Stimulated activated CD8-positive, alpha-beta memory T cell treated with anti-CD3 and anti-CD28 coated beads, Interleukin-2, amount 100 ng/mL, for 1 hour (primary cell): ENCODE data around the gene AP3S2.
"Not testable (repeated sequence)": the region's sequence is repeated elsewhere in the genome, so short reads cannot be mapped to it uniquely, and the experiment has no call there.

Experiments
- DNase-seq, 2 donors: peaks; one replicate each; pipeline ENCODE4 v3.0.0-alpha.2; 2020; ENCODE audit warnings: low read depth in 2 of 2

The AP3S2 gene

DNA sequence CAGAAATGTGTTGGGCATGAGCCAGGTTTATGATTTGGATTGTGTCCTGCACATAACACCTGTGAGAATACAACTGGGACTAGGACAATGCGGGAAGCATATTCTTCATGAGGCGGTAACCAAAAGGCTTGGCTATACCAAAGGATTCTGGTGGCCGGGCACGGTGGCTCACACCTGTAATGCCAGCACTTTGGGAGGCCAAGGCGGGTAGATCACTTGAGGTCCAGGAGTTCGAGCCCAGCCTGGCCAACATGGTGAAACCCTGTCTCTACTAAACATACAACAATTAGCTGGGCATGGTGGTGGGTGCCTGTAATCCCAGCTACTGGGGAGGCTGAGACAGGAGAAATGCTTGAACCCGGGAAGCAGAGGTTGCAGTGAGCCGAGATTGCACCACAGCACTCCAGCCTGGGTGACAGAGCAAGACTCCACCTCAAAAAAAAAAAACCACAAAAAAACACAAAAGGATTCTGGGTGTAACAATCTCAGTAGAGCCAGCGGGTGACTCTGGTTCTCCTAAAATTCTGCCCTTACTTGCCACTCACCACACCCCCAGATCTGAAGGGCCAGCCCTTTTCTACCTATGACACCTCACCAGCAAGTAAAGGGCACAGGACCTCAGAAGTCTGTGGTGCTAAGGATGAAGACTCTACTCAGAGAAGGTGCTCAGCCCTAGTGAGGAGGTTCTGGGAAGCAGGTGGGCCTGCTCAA, 59.2 kb downstream of the AP3S2 start:
- DNase-seq: not testable (repeated sequence)

DNA sequence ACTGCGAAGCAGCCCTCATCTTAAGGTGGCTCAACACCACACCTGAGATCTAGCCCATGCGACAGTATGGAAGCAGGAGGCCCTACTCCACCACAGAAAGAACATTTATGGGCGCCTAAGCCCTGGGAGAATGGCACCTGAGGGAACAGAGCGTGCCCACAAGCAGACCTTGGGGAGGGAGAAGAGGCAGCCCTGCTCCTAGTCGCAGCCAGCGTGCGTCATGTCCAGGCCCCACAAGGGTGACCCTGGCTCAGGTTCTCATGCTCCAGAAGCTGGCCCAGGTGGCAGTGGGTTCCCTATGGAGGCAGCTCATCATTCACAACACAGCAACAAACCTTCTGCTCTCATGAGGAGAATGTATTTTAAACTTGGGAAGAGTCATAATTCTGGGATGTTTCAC, 59.8 kb downstream of the AP3S2 start:
- no peak for DNase-seq

DNA sequence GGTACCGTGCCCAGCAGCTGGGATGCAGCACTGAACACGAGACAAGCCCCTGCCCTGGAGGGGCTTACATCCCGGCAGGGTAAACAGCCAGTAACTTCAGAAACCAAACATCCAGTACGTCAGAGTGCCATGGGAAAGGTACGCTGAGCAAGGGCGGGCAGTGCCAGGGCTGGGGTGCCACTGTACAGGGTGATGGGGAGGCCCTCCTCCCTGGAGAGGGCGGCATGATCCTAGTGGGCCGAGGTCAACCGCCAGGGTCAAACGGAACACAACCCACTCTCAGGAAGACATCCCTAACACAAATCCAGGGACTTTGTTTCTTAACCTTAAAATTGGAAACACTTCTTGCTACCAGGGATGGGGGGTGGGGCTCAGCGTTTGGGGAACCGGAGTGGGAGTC, 63.2 kb downstream of the AP3S2 start:
- DNase-seq: no peak

DNA sequence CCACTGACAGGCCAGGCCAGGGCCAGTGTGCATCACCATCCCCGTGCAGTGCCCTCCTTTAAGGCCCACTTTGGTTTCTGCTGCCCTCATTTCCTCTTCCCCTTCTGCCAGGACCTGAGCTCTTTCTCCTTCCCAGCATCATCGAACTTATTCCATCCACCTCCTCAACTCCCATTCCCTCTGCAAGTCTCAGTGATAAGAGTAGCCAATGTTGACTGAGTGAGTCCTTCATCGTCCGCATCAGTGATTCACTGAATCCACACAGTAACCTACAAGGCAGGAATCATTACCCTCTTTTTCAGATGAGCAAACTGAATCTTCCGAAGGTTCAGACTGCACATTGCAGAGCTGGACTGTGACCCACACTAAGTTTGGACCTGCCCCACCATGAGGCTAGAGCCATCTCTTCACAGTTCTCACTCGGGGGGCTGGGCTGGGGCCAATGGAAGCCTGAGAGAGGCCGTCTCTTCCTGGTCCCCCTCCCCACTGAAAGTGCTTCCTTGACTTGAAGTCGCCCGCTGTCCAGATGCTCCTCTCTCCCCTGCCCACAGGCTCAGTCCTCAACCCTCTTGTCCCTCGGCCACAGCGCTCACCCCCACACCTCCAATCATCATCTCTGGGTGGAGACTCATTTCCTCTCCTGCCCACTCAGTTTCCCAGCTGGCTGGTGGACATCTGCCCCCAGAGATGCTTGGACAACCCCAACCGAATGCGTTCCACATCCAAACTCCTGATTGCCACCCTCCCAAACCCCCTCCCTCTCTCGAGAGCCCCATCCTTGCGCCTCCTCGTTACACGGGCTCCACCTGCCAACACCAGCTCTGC, 64.0 kb downstream of the AP3S2 start:
- DNase-seq: no peak

DNA sequence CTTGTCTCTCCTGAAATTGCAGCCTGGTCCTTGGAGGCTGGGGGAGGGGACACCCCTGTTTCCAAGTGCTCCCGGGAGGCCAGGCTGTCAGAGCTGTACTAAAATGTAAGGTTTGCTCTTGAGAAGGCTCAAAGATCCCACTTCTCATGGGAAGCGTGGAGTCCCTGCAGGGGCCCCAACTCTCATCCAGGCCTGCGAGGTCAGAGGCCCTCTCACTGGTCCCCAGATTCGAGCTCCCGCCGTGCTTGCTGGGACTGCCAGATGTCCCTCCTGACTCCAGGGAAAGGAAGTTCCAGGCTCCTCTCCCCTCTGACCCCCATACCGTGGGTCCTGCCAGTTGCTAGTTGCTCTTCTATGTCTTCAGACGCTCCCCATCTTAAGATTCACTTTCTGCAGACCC, 64.6 kb downstream of the AP3S2 start:
- DNase-seq: no peak

DNA sequence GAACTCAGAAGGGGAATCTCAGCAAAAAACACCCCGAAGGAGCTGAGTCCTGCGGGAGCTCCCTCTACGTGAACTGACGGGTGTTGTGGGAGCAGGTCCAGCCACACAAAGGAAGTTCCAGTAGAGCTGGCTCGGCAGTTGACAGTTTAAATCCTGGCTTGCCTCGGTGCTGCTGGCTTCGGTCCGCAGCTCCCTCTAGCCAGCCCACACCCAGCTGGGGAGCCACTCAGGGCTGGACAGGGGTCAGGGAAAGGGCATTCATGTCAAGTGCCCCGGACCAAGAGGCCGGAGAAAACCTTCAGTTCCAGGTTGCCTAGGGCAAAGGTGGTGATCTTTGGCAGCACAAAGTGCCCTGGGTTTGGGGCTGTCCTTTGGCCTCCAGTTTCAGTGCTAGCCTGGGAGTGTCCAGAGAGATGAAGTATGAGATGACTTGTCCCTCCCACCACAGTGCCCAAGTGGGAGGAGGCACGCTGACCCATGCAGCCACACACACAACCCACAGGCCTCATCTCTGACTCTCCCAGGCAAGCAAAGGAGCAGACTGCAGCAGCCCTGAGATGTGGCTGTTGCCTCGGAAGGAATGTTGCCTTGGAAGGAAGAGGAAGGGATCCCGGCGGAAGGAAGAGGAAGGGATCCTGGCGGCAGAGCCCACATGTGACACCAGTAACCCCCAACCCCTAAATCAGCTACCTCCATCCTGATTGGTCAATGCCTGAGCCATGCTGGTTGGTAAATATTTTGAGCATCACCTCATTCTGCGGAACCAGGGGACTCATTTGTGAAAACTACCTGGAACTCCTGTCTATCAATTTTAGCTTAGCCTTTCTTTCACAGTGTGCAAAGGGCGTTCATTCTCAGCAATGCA, 65.3 kb downstream of the AP3S2 start:
- DNase-seq: no peak

DNA sequence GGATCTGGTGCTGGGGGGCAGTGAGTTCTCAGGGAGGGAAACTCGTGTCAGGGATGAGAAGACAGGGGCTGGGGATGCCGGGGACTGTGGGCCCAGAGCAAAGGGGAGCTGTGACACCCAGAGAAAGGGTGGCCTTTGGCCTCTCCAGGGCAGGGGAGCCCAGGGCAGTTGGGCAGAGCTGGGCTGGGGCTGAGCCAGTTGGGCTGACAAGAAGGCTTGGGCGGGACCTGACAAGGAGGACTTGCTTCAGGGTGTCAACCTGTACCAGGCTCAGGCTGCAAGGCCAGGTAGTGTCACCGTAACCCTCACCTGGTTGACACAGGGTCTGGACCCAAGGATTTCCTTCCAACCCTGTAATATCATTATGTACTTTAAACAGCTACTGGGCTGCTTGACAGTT, 66.0 kb downstream of the AP3S2 start:
- DNase-seq: no peak

DNA sequence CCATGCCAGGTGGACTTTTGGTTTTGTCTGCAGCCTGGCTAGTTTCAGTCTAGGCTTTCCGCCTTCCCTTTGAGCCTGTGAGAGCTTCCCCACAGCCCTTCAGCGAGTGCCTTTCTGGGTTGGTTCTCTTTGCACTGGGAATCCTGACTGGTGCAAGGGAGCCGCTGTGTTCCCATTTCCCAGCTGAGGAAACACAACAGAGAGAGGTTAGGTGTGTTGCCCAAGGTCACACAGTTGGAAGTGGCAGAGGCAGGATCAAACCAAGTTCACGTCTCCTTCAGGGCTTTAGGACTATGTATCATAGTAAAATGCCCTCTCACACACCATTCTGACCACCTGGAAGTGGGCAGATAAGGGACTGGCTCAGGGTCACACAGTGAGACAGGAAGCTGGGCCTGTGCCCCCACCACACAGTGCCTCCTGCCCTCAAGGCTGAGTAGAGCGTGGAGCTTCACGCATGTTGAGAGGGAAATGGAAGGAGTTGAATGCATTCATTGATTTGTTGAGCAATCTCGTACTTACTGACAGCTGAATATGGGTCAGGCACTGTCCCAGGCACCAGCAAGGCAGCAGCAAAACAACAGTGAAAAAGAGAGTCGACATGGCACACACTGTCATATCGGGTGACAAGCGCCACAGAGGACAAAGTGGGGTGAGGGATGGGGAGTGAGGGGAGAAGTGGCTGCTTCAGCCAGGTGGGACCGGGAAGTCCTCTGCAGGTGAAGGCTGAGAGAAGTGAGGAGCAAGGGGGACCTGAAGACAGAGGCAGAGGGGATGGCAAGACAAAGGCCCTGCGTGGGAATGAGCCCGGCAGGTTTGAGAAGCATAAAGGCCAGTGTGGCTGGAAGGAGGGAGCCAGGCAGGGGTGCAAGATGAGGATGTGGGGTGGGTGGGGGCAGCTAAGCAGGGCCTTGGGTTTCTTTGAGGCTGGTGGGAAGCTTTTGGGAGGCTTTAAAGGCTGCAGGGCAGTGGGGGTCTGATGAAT, 66.8 kb downstream of the AP3S2 start:
- no peak for DNase-seq

DNA sequence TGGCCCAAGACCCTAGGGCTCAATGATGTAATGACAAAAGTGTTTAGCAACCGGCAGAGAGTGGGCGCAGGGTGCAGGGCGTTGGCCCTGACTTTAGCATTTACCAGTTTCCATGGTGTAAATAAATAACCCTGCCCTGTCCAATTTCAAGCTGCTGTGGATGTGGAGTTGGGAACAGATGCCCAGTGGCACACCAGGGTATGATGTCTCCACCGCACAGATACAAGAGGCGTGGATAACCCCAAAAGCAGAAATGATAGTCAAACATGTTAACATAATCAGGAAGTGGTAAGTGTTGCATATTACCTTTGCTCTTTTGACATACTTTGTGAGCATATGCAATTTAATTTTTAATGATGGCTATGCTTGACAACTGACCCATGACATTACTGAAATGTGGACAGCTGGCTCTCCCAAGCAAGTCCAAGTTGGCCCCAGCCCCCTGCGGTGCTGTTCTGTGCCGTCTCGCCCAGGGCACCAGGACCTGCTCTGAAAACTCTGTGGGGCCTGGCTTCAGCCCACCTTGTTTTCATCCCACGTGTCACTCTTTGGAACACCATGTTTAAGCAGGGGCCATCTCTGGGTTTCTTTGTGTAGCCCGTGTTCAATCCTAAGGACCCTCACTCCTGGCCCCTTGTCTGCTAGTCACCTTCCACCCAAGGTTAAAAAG, 68.4 kb downstream of the AP3S2 start:
- DNase-seq: no peak

DNA sequence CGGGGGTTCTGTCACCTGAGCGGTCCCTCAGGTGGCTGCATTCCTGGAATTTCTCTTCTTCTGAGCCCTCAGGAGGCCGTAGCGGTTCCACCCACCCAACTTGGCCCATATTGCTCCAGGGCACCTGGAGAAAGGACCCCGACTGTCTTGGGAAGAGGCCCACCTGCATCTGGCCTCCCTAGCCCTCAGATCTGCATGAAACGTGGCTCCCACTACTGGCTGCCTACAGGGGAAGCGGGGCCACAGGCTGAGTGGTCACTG, 69.3 kb downstream of the AP3S2 start:
- DNase-seq: no peak

DNA sequence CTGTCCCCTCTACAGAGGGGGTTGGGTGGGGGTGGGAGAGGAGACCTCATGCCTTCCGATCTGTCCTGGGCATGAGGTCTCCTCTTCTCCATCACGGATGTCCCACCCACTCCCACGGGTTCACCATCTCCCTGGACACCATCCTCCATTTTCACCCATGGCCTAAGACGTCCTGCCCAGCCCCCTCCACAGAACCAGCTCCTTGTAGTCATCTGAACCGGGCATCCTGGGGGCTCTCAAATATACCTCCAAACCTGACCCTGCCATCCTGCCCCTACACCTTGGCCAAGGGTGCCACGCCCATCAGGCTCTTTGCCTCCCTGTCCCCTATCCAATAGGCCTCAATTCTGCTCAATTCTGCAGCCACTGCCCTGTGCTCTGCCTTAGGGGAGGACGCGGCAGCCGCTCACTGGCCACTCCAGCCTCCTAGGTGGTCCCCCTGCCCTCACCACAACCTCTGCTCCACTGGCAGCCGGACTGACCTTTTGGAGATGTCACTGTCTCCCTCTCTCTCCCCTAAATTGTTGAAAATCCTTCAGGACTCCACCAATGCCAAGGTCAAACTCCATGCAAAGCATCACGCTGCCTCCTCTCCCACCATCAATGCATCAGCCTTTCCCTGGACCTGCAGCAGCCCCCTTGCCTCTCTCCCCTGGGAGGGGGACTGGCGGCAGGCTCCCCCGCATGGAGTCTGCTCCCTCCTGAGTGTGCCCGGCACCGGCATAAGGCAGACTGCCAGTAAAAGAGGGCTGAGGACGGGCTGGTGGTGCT, 69.8 kb downstream of the AP3S2 start:
- no peak for DNase-seq

DNA sequence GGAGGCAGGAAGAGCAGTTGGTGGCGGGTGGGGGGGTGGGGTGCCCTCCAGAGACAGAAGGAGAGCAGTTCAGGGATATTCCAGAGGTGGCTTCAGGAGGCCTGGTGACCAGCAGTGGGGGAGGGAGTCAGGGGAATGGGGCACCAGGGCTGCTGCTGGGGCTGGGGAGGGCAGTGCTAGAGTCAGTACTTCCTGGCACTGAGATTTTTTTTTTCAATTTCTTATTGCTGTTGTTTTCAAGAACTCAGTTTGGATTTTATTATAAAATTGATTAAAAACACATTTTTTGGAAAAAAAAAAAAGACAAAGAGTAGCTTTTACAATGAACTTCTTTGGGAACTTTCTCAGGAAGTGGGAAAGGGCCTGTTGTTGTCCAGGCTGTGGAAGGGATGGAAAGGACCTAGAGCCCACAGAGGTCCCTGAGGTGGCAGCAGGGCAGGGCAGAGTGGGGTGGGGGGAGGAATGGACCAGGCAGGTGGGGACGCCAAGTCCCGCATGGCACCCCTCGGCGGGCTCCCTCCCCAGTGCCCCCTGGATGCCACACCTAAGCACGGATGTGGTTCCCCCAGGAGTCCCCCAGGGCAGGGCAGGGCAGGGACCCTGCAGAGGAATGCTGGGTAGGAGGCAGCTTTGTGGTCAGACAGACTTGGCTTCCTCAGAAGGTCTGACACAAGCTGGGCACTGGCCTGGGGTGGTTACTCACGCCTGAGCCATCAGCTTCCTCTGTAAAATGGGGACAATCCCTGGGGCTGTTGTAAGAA, 70.7 kb downstream of the AP3S2 start:
- no peak for DNase-seq

DNA sequence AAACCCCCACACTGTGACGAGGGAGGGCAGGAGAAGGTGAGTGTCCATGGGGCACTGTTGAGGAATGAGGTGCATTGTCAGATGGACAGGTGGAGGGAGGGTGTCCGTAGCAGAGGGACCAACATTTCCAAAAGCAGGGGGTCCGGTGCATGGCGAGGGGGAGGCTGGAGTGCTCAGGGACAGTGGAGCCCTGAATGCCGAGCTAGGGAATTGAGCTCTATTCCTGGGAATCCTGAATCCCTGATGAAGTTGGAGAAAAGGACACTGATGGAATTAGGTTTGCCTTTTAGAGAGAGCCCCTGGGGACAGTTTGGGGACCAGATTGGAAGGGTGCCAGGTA, 71.2 kb downstream of the AP3S2 start:
- no peak for DNase-seq

DNA sequence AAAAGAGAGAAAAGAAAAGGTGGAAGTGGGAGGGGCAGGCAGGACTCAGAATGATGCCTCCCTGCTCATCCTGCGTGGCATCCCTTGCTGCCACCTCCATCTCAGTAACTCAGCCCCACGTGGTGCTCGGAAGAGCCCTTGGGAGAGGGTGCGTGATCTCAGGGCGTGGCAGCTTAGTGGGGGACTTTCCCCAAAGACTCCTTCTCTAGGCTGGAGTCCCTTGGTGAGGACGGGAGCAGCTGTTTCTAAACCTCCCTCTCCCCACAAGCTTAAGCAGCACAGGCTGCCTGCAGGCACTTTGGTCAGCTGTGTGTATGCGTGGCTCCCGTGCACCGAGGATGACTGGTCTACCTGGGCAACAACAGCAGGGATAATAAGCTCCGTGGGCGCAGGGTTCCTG, 71.8 kb downstream of the AP3S2 start:
- no peak for DNase-seq

DNA sequence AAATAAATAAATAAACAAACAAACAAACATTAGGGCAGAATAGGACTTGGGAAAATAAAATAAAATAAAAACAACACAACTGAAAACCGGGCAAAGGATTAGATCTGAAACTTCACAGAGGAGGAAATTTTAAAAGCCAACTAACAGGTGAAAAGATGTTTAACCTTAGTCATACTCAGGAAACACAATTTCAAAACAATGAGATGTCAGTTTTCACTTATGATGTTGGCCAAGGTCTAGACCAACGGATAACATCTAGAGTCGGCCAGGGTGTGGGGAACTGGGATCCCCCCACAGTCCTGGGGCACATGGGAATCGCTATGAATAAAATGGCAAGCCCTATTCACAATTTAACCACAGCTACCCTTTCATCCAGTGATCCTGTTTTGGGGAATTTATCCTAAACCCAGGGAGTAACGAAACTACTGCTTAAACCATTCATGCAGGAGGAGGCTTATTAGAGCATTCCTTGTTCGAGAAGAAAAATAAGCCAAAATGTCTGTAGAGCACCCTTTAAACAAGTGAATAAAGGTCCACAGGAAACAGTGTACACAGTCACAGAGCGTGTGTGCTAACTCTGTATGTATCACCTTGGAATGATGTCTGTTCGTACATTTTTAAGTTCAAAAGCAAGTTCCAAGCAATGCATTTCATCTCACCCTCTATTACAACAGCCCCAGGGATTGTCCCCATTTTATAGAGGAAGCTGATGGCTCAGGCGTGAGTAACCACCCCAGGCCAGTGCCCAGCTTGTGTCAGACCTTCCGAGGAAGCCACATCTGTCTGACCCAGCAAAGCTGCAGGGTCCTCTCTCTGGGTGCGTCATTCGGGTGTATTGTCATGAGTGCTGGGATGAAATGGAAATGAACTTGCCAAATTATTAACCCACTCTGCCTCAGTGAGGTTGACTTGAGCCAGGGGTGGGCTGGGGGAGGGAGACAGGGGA, 72.9 kb downstream of the AP3S2 start:
- no peak for DNase-seq

DNA sequence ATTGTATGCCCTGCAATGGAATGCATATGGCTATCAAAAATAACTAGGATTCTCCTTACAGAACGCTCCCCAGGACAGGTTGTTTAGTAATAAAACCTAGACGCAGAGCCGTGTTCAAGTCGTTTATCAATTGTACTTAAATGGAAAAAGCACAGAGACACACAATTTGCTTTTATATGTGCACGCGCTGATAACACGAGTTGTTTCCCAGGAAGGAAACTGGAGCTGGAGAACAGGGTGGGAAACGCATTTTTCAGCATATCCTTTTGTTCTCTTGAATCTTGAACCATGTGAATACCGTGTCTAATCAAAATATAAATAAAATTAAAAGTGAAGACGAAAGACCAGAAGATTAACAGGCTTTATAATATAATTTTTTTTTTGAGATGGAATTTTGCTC, 75.5 kb downstream of the AP3S2 start:
- DNase-seq: no peak

DNA sequence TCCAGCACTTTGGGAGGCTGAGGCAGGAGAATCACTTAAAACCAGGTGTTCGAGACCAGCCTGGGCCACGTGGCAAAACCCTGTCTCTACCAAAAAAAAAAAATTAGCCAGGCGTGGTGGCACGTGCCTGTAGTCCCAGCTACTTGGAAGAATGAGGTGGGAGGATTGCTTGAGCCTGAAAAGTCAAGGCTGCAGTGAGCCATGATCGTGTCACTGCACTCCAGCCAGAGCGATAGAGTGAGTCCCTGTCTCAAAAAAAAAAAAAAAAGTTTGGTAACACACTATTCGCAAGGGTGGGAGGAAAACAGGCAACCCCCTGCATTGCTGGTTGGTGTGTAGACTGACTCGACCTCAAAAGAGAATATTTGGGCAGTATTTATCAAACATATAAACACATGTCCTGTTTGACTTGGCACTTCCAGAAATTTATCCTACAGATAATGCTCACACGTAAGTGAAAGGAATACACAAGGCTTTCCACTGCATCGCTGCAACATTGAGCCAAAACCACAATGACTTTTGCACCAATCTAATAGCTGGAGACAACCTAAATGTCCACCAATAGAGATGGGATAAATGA, 76.0 kb downstream of the AP3S2 start:
- no peak for DNase-seq

DNA sequence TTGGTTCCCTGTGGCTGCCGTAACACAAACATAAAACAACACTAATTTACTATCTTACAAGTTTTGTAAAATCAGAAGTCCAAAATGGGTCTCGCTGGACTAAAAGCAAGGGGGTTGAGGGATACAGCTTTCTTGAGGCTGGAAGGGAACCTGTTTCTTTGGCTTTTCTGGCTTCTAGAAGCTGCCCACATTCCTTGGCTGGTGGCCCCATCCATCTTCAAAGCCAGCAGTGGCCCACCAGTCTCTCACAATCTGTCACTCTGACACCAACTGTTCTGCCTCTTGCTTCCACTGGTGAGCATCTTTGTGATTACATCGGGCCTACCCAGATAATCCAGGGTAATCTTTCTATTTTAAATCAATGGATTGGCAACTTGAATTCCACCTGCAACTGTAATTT, 78.0 kb downstream of the AP3S2 start:
- no peak for DNase-seq
